IMR-90 (cell line): ENCODE data around the gene SMIM12. TPM values are rescaled to one million over a fixed set of nuclear protein-coding genes. Genes with fewer than 3 reads are reported as not detected.

Source experiments
- ATAC-seq: fragments of 200-7000 bp; cut with Tn5 transposase; 2 replicates; pipeline ENCODE4 v1.9.1; 2020; ENCODE audit warnings: low read depth, mild to moderate bottlenecking, moderate library complexity
- BruUV-seq: library from RNA; stranded (reverse); fragments of 400-500 nt; replicated peaks from 2 replicates; lab custom pipeline; 2021; lab: Mats Ljungman, UMichigan
- CTCF ChIA-PET: fragments of 300-600 bp; formaldehyde crosslinking; extraction: SDS; loops from one replicate; lab custom pipeline; 2021; ENCODE audit warnings: antibody characterized with exemption; lab: Yijun Ruan, JAX
- POLR2A ChIA-PET: fragments of 300-600 bp; sonication (Branson Sonifier 250); formaldehyde crosslinking; loops from one replicate; lab custom pipeline; 2022; ENCODE audit warnings: antibody characterized with exemption; ENCODE audit not compliant: unreplicated experiment; lab: Charles Lee
- DNase-seq: peaks from one replicate; pipeline ENCODE4 v3.0.0; 2013
- H2AFZ ChIP-seq: replicated peaks from 2 replicates; pipeline ENCODE3; 2013; ENCODE audit warnings: low read length, mild to moderate bottlenecking; ENCODE audit not compliant: poor library complexity
- H2AK5ac ChIP-seq: 2 replicates; pipeline ENCODE4 v1.6.1; 2013; ENCODE audit warnings: low read depth, low read length, inconsistent platforms
- H2AK9ac ChIP-seq: replicated peaks from 2 replicates; pipeline ENCODE3; 2013; ENCODE audit warnings: mild to moderate bottlenecking, low read depth, low read length, moderate library complexity; ENCODE audit not compliant: poor library complexity
- H2BK120ac ChIP-seq: 2 replicates; pipeline ENCODE4 v1.6.1; 2013; ENCODE audit warnings: low read depth, low read length, inconsistent platforms
- H2BK15ac ChIP-seq: 3 replicates; pipeline ENCODE4 v1.6.1; 2013; ENCODE audit warnings: low read depth, low read length, inconsistent platforms
- H2BK20ac ChIP-seq: 2 replicates; pipeline ENCODE4 v1.6.1; 2013; ENCODE audit warnings: low read depth, mild to moderate bottlenecking, inconsistent platforms, low read length, moderate library complexity
- H2BK5ac ChIP-seq: 2 replicates; pipeline ENCODE4 v1.6.1; 2013; ENCODE audit warnings: mild to moderate bottlenecking, low read depth, low read length, inconsistent platforms; ENCODE audit not compliant: poor library complexity, severe bottlenecking
- H3K14ac ChIP-seq: replicated peaks from 2 replicates; pipeline ENCODE4 v1.6.1; 2013; ENCODE audit warnings: low read depth, low read length, inconsistent platforms
- H3K18ac ChIP-seq: 2 replicates; pipeline ENCODE4 v1.6.1; 2013; ENCODE audit warnings: low read depth, low read length, control low read depth
- H3K23ac ChIP-seq: 2 replicates; pipeline ENCODE4 v1.6.1; 2013; ENCODE audit warnings: low read depth, low read length, inconsistent platforms
- H3K27ac ChIP-seq: 2 replicates; pipeline ENCODE4 v1.5.1; 2013; ENCODE audit warnings: mild to moderate bottlenecking, control low read depth, low read length; ENCODE audit not compliant: insufficient read depth
- H3K27me3 ChIP-seq: 2 replicates; pipeline ENCODE4 v1.6.1; 2013; ENCODE audit warnings: low read length; ENCODE audit not compliant: control insufficient read depth, insufficient read depth
- H3K36me3 ChIP-seq: 2 replicates; pipeline ENCODE4 v1.6.1; 2013; ENCODE audit warnings: low read length, mixed read lengths; ENCODE audit not compliant: control insufficient read depth, insufficient read depth
- H3K4ac ChIP-seq: 2 replicates; pipeline ENCODE4 v1.6.1; 2013; ENCODE audit warnings: low read depth, low read length, inconsistent platforms
- H3K4me1 ChIP-seq: 2 replicates; pipeline ENCODE4 v1.6.1; 2013; ENCODE audit warnings: low read length, mixed read lengths; ENCODE audit not compliant: control insufficient read depth, insufficient read depth
- H3K4me2 ChIP-seq: 2 replicates; pipeline ENCODE4 v1.6.1; 2013; ENCODE audit warnings: low read depth, mild to moderate bottlenecking, control low read depth, low read length, moderate library complexity
- H3K4me3 ChIP-seq: 2 replicates; pipeline ENCODE4 v1.5.1; 2013; ENCODE audit warnings: low read depth, mild to moderate bottlenecking, control low read depth, low read length, moderate library complexity; ENCODE audit not compliant: insufficient read depth
- H3K56ac ChIP-seq: 2 replicates; pipeline ENCODE4 v1.6.1; 2013; ENCODE audit warnings: low read length, inconsistent platforms; ENCODE audit not compliant: insufficient read depth; ENCODE audit errors: extremely low read depth
- H3K79me1 ChIP-seq, 2 experiments: 2 replicates each; pipeline ENCODE4 v1.6.1; 2013; ENCODE audit warnings: low read length in 2 of 2, inconsistent platforms in 1 of 2, low read depth in 1 of 2
- H3K9ac ChIP-seq: 2 replicates; pipeline ENCODE4 v1.6.1; 2013; ENCODE audit warnings: low read depth, low read length, control low read depth
- H3K9me1 ChIP-seq: 2 replicates; pipeline ENCODE4 v1.6.1; 2013; ENCODE audit warnings: low read length, inconsistent platforms; ENCODE audit not compliant: insufficient read depth
- H3K9me3 ChIP-seq: 2 replicates; pipeline ENCODE4 v1.6.1; 2013; ENCODE audit warnings: low read length; ENCODE audit not compliant: control insufficient read depth, insufficient read depth
- H4K20me1 ChIP-seq: 2 replicates; pipeline ENCODE4 v1.6.1; 2013; ENCODE audit warnings: low read length, inconsistent platforms; ENCODE audit not compliant: insufficient read depth
- H4K5ac ChIP-seq: 2 replicates; pipeline ENCODE4 v1.6.1; 2013; ENCODE audit warnings: mild to moderate bottlenecking, low read depth, low read length, control low read depth
- H4K8ac ChIP-seq, 2 experiments: 2 replicates each; pipeline ENCODE4 v1.6.1; 2013; ENCODE audit warnings: low read depth in 2 of 2, low read length in 2 of 2, control low read depth in 1 of 2, inconsistent platforms in 1 of 2
- H4K91ac ChIP-seq: 2 replicates; pipeline ENCODE4 v1.6.1; 2013; ENCODE audit warnings: low read depth, low read length, inconsistent platforms; ENCODE audit not compliant: insufficient read depth
- FOS ChIP-seq: fragments of 150-350 bp; IDR thresholded peaks from 2 replicates; pipeline ENCODE4 v1.6.1; 2016; ENCODE audit warnings: low read depth, low read length
- MXI1 ChIP-seq: IDR thresholded peaks from 2 replicates; pipeline ENCODE4 v1.6.1; 2012; ENCODE audit warnings: low read depth, mild to moderate bottlenecking, low read length, moderate library complexity, borderline replicate concordance
- RAD21 ChIP-seq: IDR thresholded peaks from 2 replicates; pipeline ENCODE4 v1.6.1; 2012; ENCODE audit warnings: low read length, improper control_type of control experiment
- WGBS, 2 experiments: methylation state at CpG; one replicate each; pipeline versions ENCODE4 v1.1.5 to v1.1.7; 2013; ENCODE audit warnings: missing lambda C conversion rate in 2 of 2; ENCODE audit not compliant: insufficient read length in 1 of 2; ENCODE audit errors: extremely low coverage in 2 of 2; 5-methylcytosine and 5-hydroxymethylcytosine counted together
- dilution Hi-C: fragments of 300-500 bp; cut with HindIII; formaldehyde crosslinking; loops from one replicate; pipeline ENCODE4 v1.14.3; 2018; ENCODE audit warnings: low sequenced_read_pairs; ENCODE audit not compliant: unreplicated experiment
- in situ Hi-C: fragments of 300-500 bp; cut with MboI; formaldehyde crosslinking; loops from 3 replicates; pipeline ENCODE4 v1.14.3; 2019; ENCODE audit warnings: low sequenced_read_pairs, inconsistent platforms, mixed read lengths
- intact Hi-C: fragments of 100-400 bp; cut with micrococcal nuclease; formaldehyde crosslinking; loops from 2 replicates; pipeline ENCODE4 v1.10.0; 2022
- polyA plus RNA-seq, 3 experiments: library from polyadenylated mRNA; depleted of rRNA; stranded (reverse); fragments of >200 nt; gene quantifications; 2 replicates each; pipeline ENCODE4 v1.2.3, GENCODE V29; 2012; ENCODE audit warnings: low replicate concordance in 1 of 3
- total RNA-seq: library from RNA; depleted of rRNA; stranded (reverse); fragments of >200 nt; gene quantifications from 2 replicates; pipeline ENCODE4 v1.2.3, GENCODE V29; 2012
- TF ChIP-seq, protein P1 (sequence below): fragments of 150-350 bp; IDR thresholded peaks from 2 replicates; pipeline ENCODE4 v1.6.1; 2017; ENCODE audit warnings: mild to moderate bottlenecking, antibody characterized with exemption, low read length, low read depth

SMIM12 gene
- total and polyA plus RNA-seq, 2 of the 4 experiments (the other 2 are of a cell fraction), result 31.9 to 44.4 TPM

DNA sequence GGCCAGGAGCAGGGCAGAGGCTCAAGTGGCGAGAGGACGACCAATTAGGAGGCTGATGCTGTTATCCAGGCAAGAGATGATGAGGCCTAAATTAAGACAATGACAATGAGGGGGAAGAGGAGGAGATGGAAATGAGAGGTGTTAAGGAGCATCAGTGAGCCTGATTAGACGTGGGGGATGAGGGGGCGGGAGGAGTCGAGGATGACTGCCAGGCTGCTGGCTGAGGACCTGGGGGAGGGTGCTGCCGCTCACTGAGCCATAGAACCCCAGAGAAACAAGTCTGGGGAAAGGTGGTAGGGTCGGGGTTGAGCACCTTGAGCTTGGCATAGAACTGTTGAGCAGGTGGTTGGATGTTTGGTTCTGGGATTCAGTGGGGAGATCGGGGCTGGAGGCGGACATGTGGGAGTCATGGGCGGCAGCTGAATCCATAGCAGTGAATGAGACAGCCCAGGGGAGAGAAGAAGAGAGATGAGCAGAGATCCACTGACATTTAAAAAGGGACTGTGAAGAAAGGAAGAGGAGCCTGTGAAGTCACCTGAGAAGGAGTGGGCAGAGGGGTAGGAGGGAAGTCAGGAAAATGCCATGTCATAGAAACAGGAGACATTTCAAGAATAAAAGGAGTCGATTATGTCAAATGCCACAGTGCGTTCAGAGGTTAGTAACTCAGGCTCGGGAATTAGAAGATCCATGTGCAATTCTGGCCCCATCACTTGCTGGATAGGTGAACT is 41.4 kb upstream of the SMIM12 start (continued):
- TF ChIP-seq FOS (no peak), MXI1 (no peak)

- H3K4me1 ChIP-seq, result no peaks in the 10 kb centered on the region
- no peak overlapping the region for H3K56ac ChIP-seq
- H3K36me3 ChIP-seq, result no peaks in the 10 kb centered on the region
- H2AFZ ChIP-seq, result no peak overlapping the region
- H3K4me2 ChIP-seq, result no peak overlapping the region
- no peak overlapping the region for H4K91ac ChIP-seq
- CTCF ChIA-PET, result no interaction called here
- TF ChIP-seq, protein P1, sequence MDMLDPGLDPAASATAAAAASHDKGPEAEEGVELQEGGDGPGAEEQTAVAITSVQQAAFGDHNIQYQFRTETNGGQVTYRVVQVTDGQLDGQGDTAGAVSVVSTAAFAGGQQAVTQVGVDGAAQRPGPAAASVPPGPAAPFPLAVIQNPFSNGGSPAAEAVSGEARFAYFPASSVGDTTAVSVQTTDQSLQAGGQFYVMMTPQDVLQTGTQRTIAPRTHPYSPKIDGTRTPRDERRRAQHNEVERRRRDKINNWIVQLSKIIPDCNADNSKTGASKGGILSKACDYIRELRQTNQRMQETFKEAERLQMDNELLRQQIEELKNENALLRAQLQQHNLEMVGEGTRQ, result no peak
- no peak for TF ChIP-seq FOS
- no peak for TF ChIP-seq RAD21
- POLR2A ChIA-PET, result no interaction called here
- H3K4me3 ChIP-seq, result no peak overlapping the region
- H4K20me1 ChIP-seq, result no peaks in the 10 kb centered on the region
- dilution Hi-C loops (no loop called here), in situ Hi-C loops (no loop called here), intact Hi-C loops (loop anchor here (5.0 kb wide), 1 partner anchor 567 kb away; no protein-coding TSS in a partner anchor)
- no peaks in the 10 kb centered on the region for H3K79me1 ChIP-seq
- H2BK5ac ChIP-seq, result no peak overlapping the region
- no peak overlapping the region for H2BK15ac ChIP-seq
- H3K9ac ChIP-seq, result no peak overlapping the region
- peaks cover 10% of the 10 kb centered on the region for H3K27me3 ChIP-seq
- no peak overlapping the region for H2BK120ac ChIP-seq
- H3K14ac ChIP-seq, result no peak overlapping the region
- H4K8ac ChIP-seq, result no peak overlapping the region
- H3K9me1 ChIP-seq, result no peaks in the 10 kb centered on the region
- DNase-seq (no peak), ATAC-seq (no peak)
- H3K4ac ChIP-seq, result no peak overlapping the region
- BruUV-seq, result no TSS peak
- no peaks in the 10 kb centered on the region for H3K9me3 ChIP-seq
- no peak overlapping the region for H4K5ac ChIP-seq
- WGBS, 2 experiments, result no CpG with 5 or more reads among the region's 16 CpGs
- no peak overlapping the region for H3K18ac ChIP-seq
- no peak overlapping the region for H2AK9ac ChIP-seq
- H3K27ac ChIP-seq, result no peak overlapping the region
- no peak overlapping the region for H2BK20ac ChIP-seq
- H2AK5ac ChIP-seq, result no peak overlapping the region
- no peak overlapping the region for H3K23ac ChIP-seq
These were observed 40.4 kb upstream of the SMIM12 start for GRCh38 chr1:34899906-34900305.
